PC-9 (cell line): ENCODE results near the gene TNIK. TPM values are rescaled to one million over a fixed set of nuclear protein-coding genes. Genes with fewer than 3 reads are reported as not detected.

Experiments used
- BruUV-seq: library from RNA; stranded (reverse); fragments of 400-500 nt; replicated peaks from 2 replicates; lab custom pipeline; 2021; lab: Mats Ljungman, UMichigan
- CTCF ChIA-PET: fragments of 300-600 bp; sonication (Branson Sonifier 250); formaldehyde crosslinking; loops from one replicate; lab custom pipeline; 2022; ENCODE audit warnings: antibody characterized with exemption; lab: Charles Lee
- POLR2A ChIA-PET: fragments of 300-600 bp; sonication (Branson Sonifier 250); formaldehyde crosslinking; loops from one replicate; lab custom pipeline; 2022; ENCODE audit warnings: antibody characterized with exemption; ENCODE audit not compliant: unreplicated experiment; lab: Charles Lee
- DNase-seq, 2 experiments: peaks; one replicate each; pipeline versions ENCODE4 v3.0.0 to v3.0.0-alpha.2; 2015 to 2022; ENCODE audit warnings: mixed read lengths in 1 of 2
- H2AFZ ChIP-seq: fragments of 200-600 bp; sonication (generic); 2 replicates; pipeline ENCODE4 v1.8.1; 2017; ENCODE audit warnings: antibody characterized with exemption
- H3F3A ChIP-seq: fragments of 200-600 bp; sonication (generic); 2 replicates; pipeline ENCODE4 v1.8.1; 2017; ENCODE audit warnings: antibody characterized with exemption, mild to moderate bottlenecking, low read depth; ENCODE audit not compliant: insufficient read depth
- H3K27ac ChIP-seq: fragments of 200-600 bp; sonication (generic); 2 replicates; pipeline ENCODE4 v1.6.1; 2016; ENCODE audit warnings: mixed run types
- H3K27me3 ChIP-seq: fragments of 200-600 bp; sonication (generic); 2 replicates; pipeline ENCODE4 v1.6.1; 2016; ENCODE audit warnings: low read depth, mixed run types; ENCODE audit not compliant: insufficient read depth
- H3K36me3 ChIP-seq: fragments of 200-600 bp; sonication (generic); 2 replicates; pipeline ENCODE4 v1.6.1; 2016; ENCODE audit warnings: low read depth, mixed run types
- H3K4me1 ChIP-seq: fragments of 200-600 bp; sonication (generic); replicated peaks from 2 replicates; pipeline ENCODE4 v1.6.1; 2016; ENCODE audit warnings: mixed run types; ENCODE audit not compliant: insufficient read depth
- H3K4me2 ChIP-seq: fragments of 200-600 bp; sonication (generic); 2 replicates; pipeline ENCODE4 v1.6.1; 2017; ENCODE audit warnings: mixed run types
- H3K4me3 ChIP-seq: fragments of 200-600 bp; sonication (generic); 2 replicates; pipeline ENCODE4 v1.6.1; 2016; ENCODE audit warnings: mixed run types
- H3K79me2 ChIP-seq: fragments of 200-600 bp; sonication (generic); 2 replicates; pipeline ENCODE4 v1.6.1; 2017; ENCODE audit warnings: low read depth, mixed run types
- H3K9me2 ChIP-seq: fragments of 200-600 bp; sonication (generic); 2 replicates; pipeline ENCODE4 v1.8.1; 2017; ENCODE audit warnings: mild to moderate bottlenecking; ENCODE audit not compliant: insufficient read depth
- H3K9me3 ChIP-seq: fragments of 200-600 bp; sonication (generic); 2 replicates; pipeline ENCODE4 v1.8.1; 2016; ENCODE audit warnings: low read depth; ENCODE audit not compliant: insufficient read depth
- H4K20me1 ChIP-seq: fragments of 200-600 bp; sonication (generic); 2 replicates; pipeline ENCODE4 v1.8.1; 2017; ENCODE audit not compliant: insufficient read depth
- CTCF ChIP-seq: fragments of 200-600 bp; sonication (generic); conservative IDR thresholded peaks from 2 replicates; pipeline ENCODE4 v1.6.1; 2017; ENCODE audit warnings: mixed run types, antibody characterized with exemption, mild to moderate bottlenecking, moderate library complexity
- EZH2 ChIP-seq: fragments of 200-600 bp; sonication (generic); IDR thresholded peaks from 2 replicates; pipeline ENCODE4 v1.8.0; 2017; ENCODE audit warnings: antibody characterized with exemption, low read depth
- intact Hi-C: fragments of 100-400 bp; cut with micrococcal nuclease; formaldehyde crosslinking; loops from one replicate; pipeline ENCODE4 v1.10.0; 2022; ENCODE audit not compliant: unreplicated experiment
- total RNA-seq: library from RNA; stranded (reverse); gene quantifications from 2 replicates; pipeline ENCODE4 v1.2.3, GENCODE V29; 2021

Gene TNIK
- total RNA-seq, 1 experiment from 2014 or later: 30.7 TPM

GRCh38 chr3:171429635-171430034 lies 30.6 kb downstream of the TNIK start:
- H3K27ac ChIP-seq: no peak overlapping the region
- H3K4me3 ChIP-seq: no peak overlapping the region
- H3F3A ChIP-seq: peaks cover 8% of the 10 kb centered on the region; the same call in 1 of the 2 replicates
- H3K27me3 ChIP-seq: no peaks in the 10 kb centered on the region
- no peaks in the 10 kb centered on the region for H3K4me1 ChIP-seq
- DNase-seq: no peak
- no peaks in the 10 kb centered on the region; the same call in 1 of the 2 replicates for H4K20me1 ChIP-seq
- no peak for TF ChIP-seq CTCF
- no peak for TF ChIP-seq EZH2
- H3K36me3 ChIP-seq: no peaks in the 10 kb centered on the region
- no peaks in the 10 kb centered on the region for H3K9me2 ChIP-seq
- no peak overlapping the region for H3K4me2 ChIP-seq
- no TSS peak for BruUV-seq
- no peak overlapping the region for H2AFZ ChIP-seq
- peaks cover 70% of the 10 kb centered on the region for H3K79me2 ChIP-seq
- ChIA-PET POLR2A (interaction anchor here (0.7 kb wide), 1 partner anchor 29 kb away, joined by 5 read pairs; no protein-coding TSS in a partner anchor), CTCF (no interaction called here)
- no peaks in the 10 kb centered on the region; the same call in 1 of the 2 replicates for H3K9me3 ChIP-seq
- intact Hi-C loops: no loop called here

- H3K4me1 ChIP-seq: no peaks in the 10 kb centered on the region
- H3K27ac ChIP-seq: no peak overlapping the region
- H3K9me2 ChIP-seq: no peaks in the 10 kb centered on the region
- H3K4me2 ChIP-seq: no peak overlapping the region
- BruUV-seq: no TSS peak
- ChIA-PET POLR2A (no interaction called here), CTCF (no interaction called here)
- H4K20me1 ChIP-seq: no peaks in the 10 kb centered on the region; the same call in 1 of the 2 replicates
- H3K9me3 ChIP-seq: peaks cover 6% of the 10 kb centered on the region; the same call in 1 of the 2 replicates
- H3K4me3 ChIP-seq: no peak overlapping the region
- no peaks in the 10 kb centered on the region for H3K36me3 ChIP-seq
- TF ChIP-seq CTCF: no peak
- TF ChIP-seq EZH2: no peak
- intact Hi-C loops: no loop called here
- peaks cover 8% of the 10 kb centered on the region; the same call in 1 of the 2 replicates for H3F3A ChIP-seq
- no peak for DNase-seq
- no peak overlapping the region for H2AFZ ChIP-seq
- H3K79me2 ChIP-seq: peaks cover 68% of the 10 kb centered on the region
- no peaks in the 10 kb centered on the region for H3K27me3 ChIP-seq
Measured at GRCh38 chr3:171428892-171429291, 31.3 kb downstream of the TNIK start.

GRCh38 chr3:171428321-171428787 lies 31.9 kb downstream of the TNIK start:
- Histone ChIP-seq H3K27me3 (no peaks in the 10 kb centered on the region), H3K4me2 (no peak overlapping the region), H3K4me3 (no peak overlapping the region), H2AFZ (no peak overlapping the region), H3K79me2 (peaks cover 67% of the 10 kb centered on the region), H3K4me1 (no peaks in the 10 kb centered on the region), H3K27ac (no peak overlapping the region), H3K36me3 (no peaks in the 10 kb centered on the region), H3K9me2 (no peaks in the 10 kb centered on the region), H4K20me1 (no peaks in the 10 kb centered on the region; the same call in 1 of the 2 replicates), H3F3A (peaks cover 7% of the 10 kb centered on the region; the same call in 1 of the 2 replicates), H3K9me3 (peaks cover 6% of the 10 kb centered on the region; the same call in 1 of the 2 replicates)
- ChIA-PET POLR2A (no interaction called here), CTCF (no interaction called here)
- no TSS peak for BruUV-seq
- DNase-seq: no peak
- TF ChIP-seq CTCF (no peak), EZH2 (no peak)
- intact Hi-C loops: no loop called here
